ENCODE data around the gene ADIRF.
"Not testable (repeated sequence)": the region's sequence is repeated elsewhere in the genome, so short reads cannot be mapped to it uniquely, and the experiment has no call there.

Gene ADIRF

DNA sequence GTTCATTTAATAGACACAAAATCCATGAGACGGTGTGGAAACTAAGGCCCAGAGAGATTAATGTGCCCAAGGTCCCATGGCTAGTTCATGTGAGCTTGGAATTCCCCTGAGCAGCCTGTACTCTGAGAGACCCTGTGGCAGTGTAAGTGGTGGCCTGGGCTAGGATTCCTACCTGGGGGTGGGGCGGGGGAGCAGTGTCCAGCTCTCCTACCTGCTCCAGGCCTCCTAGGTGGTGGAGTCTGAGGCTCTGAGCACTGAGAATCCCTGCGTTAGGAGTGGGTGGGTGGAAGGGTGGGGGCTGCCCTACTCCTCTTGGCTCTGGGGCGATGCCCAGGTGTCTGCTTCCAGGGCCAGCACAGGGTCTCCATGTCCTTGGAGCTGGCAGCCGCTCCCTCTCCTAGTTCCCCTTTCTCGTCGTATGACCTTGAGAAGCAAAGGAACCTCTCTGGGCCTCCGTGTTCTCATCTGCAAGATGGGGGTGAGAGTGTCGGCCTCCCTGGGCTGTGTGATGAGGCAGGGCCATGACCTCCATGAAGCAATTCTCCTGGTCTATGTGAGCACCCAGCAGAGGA, 7.3 kb upstream of the ADIRF start:
- no peak for DNase-seq (ENCODE audit: low spot score)

DNA sequence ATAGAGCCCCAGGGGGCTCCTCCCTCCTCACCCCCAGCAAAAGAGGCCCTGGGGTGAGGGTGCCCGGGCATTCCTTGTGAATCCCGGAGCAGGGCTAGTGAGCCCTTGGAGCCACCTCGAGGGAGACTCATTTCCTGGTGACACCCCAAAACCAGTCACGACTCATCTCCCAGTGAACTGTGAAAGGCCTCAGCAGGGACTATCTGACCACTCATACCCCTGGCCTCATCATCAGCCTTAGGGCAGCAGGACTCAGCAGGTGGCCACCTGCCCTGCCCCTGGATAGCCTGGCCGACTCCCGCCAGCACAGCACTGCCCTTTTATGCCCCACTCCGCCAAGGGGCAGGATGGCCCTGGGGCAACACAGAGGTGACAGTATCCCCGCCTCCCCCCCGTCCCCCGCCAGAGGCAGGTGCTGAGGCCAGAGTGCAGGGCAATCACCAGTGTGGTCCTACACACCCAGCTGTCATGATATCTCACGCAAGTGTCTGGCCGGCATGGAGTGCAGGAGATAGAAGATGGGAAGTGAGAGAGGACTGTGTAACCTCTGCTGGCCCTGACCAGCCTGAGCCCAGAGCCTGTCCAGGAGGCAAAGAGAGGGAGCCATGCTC, 6.7 kb upstream of the ADIRF start:
- DNase-seq (ENCODE audit: low spot score): no peak

DNA sequence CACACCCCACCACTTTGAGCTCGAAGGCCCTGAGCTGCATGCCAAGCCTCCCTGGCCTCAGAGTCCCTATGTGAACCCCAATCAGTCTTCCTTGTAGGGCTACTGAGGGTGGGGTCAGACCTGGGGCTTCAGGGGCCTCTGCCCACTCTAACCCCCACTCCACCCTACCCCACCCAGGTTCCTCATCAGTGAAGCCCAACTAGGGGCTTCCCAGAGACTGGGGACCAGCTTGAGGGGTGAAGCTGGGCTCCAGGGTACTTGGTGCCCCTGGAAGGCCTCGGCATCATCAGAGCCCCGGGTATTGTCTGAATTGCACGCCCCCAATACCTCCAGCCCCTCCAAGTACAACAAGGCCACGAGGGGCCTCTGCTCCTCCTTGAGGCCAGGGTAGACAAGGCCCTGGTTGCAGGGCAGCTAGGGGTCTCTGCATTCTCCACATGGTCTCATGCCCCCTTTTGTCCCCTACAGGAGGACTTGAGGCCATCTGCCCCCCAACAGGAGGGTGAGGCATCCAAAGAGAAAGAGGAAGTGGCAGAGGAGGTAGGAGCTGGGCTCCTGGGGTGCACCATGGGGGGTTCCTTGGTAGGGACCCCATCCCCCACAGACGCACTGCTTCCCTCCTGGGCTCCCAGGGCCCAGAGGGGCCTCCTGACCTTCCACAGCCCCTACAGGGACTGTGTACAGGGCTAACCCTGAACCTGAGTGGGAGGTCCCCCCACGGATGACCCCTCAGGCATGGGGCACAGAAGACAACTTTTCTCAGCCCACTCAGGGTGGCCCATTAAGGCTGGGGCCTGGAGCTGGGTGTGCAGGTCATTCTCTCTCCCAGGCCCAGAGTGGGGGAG, 5.9 kb upstream of the ADIRF start:
- DNase-seq (ENCODE audit: low spot score): no peak

DNA sequence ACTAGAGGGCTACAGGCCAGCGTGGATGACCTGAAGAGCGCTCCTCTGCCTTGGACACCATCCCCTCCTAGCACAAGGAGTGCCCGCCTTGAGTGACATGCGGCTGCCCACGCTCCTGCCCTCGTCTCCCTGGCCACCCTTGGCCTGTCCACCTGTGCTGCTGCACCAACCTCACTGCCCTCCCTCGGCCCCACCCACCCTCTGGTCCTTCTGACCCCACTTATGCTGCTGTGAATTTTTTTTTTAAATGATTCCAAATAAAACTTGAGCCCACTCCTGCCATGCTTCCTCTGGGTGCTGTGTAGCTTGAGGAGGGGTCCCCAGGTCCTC, 5.3 kb upstream of the ADIRF start:
- DNase-seq (ENCODE audit: low spot score): no peak

DNA sequence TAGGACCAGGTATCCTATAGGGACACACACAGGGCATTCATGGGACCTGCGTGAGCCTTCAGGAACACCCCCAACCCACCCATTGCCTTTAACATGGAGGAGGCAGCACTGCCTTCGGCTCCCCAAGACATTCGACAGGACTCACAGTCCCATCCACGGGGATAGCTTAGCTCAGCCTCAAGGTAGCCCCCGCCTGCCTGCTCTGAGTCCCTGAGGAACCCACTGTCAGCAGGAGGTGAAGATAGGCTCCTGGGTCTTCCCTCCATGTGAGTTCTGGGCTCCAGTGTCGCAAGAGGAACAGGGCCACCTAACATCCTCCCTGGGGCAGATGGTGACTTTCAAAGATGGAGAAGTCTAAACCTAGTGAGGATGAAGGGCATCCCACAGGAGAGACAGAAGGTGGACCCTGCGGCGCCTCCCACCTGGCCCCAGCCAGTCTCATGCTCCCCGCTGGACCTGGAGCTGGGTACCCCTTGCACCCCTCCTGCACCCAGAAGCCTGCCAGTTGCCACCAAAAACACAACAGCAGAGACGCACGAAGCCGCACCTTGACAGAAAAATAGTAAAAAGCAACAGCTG, 4.9 kb upstream of the ADIRF start:
- DNase-seq (ENCODE audit: low spot score): no peak

DNA sequence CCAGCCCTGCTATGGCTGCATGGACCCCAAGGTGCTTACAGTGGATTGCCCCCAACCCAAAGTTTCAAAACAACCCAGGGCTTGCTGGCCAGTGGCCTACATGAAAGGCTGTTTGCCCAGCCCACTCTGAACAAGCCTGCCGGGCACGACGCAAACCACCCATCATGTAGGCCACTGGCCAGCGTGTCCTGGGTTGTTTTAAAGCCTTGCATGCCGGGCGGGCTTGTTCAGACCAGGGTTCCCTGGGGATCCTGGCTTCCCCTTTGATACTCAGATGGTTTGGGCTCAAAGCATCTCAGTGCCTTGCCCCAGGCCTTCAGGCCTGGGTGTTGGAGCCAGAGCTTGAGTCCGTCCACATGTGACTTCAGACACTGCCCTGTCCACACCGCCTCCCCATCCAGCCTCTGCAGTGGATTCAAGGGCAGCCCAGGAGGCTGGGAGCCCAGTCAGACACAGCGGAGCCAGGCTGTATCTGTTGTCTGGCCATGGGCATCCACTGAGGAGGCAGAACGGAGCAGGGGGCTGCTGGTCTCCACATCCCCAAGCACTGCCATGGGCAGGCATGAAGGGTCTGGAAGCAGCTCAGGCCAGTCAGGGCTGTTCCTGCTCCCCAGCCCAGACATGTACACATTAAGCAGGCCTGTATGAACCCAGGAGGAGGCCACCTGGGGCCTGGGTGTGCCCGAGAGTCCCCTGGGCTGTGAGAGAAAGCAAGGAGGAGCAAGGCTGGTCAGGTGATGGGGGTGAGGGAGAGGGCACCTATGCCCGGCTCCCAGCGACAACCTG, 4.0 kb upstream of the ADIRF start:
- DNase-seq (ENCODE audit: low spot score): no peak

DNA sequence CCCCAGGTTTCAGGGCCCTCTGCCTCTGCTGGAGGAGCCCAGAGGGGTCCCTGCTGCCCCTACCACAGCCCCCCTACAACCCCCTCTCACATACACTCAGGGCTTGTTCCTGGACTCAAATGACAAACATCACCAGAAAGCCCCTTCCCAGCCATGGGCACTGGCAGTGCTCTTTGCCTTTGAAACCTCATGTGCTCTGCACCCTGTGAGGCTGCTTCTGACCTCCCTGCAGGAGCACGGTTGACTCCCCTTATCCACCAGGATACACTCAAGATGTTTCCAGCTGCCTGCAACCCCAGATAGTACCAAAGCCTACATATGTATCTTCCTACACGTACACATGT, 3.5 kb upstream of the ADIRF start:
- DNase-seq (ENCODE audit: low spot score): no peak

DNA sequence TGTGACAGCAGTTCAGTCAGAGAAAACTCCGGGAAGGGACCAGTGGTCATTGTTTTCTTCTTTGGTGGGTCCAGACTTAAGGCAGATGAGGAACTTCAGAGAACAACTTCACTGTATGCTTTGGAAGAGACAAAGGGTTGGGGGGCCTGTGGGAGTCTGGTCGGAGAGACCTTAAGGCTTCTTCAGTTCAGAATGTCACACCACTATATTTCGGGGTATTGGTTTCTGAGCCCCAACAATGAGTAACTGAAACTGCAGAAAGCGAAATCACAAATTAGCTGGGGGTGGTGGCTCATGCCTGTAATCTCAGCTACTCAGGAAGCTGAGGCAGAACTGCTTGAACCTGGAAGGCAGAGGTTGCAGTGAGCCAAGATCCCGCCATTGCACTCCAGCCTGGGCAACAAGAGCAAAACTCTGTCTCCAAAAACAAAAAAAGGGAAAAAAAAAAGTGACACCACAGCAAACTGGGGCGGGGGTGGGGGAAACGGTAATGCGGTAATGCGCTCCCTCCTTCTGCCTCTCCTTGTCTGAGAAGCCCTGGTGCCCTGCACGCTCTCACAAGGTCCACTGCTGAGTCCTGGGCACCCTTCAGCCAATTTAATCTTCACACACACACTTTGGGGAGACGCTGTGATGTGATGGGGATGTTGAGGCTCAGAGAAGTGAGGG, 2.2 kb upstream of the ADIRF start:
- DNase-seq (ENCODE audit: low spot score): no peak

DNA sequence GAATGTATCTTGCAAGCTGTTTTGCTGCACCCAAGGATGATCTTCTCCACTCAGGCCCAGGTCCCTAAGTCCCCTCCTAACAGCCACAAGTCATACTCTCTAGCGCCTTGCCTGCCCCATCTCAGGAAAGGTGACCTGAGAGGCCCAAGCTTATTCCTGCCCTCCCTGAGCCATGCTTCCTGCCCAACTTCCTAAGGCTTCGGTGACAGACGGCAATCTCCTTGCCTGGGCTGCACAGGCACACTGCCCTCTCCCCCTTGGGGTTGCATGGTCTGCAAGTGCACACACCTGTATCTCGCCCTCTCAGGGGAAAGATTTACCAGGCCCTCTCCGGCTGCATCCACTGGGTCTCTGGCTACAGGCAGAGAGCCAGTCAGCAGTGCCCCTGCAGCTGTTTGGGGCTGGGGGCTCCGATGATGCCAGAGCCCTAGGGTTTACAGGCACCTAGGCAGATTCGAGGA, 771 bp upstream of the ADIRF start:
- no peak for DNase-seq (ENCODE audit: low spot score)

DNA sequence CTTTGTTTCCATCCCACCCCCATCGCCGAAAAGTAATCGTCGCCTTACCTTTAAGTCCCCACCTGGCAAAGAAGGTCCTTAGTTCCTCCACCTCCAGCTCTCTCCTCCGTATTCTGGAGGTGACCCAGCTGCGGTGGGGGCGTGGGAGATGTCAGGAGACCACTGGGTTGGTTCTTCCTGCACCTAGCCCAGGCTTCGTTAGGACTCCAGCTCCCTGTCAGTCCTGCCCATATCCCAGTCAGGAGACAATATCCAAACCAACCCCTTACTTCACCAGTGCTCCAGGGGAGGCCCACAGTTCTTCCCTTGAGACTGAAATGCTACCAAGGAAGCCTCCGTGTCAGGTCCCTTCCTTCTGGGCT, 693 bp downstream of the ADIRF start:
- DNase-seq (ENCODE audit: low spot score): no peak

DNA sequence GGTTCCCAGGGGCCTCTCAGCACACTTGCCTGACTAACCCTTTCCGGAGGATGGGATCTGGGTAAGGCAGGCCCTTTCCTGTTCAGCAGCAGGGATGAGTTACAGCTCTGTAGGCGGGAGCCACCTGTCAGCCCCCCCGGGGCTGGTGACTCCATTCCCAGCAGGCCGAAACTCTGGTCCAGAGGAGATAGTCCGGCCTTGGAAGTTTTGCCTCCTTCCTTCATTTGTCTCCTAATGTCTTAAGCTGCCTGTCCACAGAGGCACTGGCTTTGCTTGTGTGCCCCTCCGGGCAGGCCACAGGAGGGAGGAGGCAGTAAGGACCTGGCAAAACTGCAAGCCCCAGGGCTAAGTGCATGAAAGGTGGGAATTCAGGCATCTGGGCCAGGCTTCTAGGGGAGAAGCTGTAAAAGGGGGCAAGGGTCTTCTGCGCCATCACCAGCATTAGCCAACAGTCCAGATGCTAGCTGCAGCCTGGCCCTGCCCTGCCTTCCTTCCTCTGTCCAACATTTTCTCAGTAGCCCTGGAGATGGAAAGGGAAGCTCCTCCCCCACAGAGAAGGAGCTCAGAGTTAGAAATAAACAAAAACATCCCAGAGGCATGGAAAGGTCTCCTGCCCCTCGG, 1.2 kb downstream of the ADIRF start:
- DNase-seq (ENCODE audit: low spot score): peak; percentile 58

DNA sequence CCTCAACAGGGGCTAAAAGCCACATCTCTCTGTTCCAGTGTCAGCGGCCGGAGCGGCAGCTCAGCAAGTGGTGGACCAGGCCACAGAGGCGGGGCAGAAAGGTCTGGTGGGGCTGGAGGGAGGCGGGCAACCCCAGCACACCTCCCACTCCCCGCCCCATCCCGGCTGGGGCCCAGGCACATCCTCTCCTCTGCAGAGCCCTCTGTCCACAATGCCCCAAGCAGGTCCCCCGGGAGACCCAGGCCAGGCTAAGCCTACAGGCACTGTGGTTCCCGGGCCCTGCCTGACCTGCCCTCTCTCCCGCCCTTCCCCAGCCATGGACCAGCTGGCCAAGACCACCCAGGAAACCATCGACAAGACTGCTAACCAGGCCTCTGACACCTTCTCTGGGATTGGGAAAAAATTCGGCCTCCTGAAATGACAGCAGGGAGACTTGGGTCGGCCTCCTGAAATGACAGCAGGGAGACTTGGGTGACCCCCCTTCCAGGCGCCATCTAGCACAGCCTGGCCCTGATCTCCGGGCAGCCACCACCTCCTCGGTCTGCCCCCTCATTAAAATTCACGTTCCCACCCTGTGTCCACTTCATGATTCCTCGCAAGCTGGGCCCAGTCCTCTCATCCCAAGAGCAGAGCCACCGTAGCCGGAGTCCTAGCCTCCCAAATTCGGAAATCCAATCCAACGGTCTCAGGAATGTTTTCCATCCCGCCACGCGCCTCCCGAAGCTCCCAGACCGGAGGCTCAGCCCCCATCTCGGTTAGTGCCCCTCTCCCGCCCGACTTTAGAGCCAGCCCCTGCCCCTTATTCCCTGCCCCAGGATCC, 2.1 kb downstream of the ADIRF start:
- peak; percentile 83 for DNase-seq (ENCODE audit: low spot score)

DNA sequence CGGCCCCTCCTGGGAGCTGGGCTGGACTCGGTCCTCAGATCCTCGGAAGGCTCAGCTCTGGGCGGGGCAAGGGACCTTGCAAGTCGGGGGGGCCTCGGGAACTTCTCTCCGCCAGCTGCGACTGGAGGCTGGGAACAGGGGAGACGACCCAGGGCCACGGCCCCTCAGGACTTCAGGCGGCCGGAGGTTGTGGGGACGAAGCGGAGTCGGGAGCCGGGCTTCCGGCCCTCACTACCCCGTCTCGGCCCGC, 2.6 kb downstream of the ADIRF start:
- DNase-seq (ENCODE audit: low spot score): no peak

DNA sequence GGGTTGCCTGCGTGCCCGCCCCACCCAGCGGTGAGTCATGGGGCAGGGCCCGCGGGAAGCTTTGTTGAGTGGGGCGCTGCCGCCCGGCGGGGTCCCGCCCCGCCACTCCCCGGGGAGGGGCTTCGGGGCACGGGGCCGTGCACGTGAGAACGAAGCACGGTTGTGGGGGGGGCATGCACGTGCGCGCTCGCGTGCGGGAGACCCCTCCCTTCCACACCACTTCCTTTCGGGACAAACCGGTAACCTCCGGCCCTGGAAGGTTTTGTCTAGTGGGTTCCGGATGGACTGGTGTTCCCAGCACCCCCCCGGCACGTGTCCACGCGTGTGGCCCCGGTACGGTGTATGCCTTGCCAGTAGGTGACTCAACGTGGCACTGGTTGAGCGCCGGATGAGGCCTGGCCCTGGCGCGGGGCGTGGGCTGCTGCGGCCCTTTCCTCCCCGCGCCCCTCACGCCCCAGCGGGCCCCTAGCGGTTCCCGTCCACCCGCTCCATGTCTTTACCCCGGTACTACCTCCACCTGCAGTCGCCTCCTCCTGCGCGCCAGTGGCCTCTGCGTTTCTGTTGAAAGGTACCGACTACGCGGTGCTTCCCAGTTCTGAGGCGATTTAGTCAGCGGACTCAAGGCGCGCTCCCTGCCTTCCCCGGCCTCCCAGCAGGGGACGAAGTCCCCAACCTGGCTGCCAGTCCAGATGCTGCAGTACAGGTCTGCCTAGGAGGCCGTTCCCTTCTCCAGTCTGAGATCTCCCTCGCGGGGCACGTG, 3.1 kb downstream of the ADIRF start:
- DNase-seq (ENCODE audit: low spot score): peak; percentile 93

DNA sequence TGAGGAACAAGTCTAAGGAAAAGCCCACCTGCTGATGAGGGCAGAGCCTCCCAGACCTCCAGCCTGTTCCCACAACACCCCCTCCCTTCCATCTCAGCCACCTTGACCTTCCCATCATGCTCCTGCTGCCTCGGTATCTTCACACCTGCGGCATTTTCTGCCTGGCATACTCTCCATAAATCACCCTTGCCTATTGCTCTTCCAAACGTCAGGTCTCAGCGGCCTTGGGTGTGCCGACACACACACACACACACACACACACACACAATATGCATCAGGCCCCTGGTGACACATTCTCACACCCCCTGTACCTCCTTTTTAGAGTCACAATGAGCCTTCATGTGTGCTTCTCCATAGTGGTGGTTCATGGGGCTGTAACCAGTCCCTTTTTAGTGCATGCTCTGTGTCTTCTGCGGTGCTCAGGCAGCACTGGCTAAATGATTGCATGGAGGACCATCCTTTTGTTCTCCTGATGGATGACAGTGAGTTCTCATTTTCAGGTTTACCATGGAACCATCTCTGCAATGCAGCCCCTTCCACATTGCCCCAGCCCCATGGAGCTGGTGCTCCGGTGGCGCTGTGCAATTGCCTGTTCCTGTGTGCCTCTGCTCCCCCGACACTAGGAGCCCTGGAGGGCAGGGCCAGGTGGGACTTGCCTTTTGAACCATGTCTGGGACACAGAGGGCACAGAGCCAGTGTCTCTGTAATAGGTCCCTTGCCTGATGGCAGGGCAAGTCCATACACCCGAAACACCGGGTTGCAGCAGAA, 4.5 kb downstream of the ADIRF start:
- no peak for DNase-seq (ENCODE audit: low spot score)

DNA sequence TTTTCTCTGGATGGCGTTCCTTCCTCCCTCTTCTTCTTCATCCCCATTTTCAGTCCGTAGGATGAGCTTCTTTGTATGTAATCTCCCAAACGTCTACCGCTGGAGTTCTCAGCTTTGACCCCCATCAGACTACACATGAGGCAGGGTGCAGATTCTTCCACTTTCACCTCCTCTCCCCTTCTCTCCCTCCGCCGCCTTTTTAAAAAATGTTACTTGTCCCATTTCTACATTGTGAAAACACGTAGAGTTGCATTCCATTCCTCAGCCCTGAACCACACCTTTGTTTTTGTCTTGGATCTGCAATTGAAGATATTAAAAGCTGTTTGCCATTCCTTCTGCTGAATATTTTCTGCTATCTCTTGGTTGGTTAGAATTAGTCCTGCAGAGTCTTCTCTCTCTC, 6.2 kb downstream of the ADIRF start:
- DNase-seq (ENCODE audit: low spot score): no peak

DNA sequence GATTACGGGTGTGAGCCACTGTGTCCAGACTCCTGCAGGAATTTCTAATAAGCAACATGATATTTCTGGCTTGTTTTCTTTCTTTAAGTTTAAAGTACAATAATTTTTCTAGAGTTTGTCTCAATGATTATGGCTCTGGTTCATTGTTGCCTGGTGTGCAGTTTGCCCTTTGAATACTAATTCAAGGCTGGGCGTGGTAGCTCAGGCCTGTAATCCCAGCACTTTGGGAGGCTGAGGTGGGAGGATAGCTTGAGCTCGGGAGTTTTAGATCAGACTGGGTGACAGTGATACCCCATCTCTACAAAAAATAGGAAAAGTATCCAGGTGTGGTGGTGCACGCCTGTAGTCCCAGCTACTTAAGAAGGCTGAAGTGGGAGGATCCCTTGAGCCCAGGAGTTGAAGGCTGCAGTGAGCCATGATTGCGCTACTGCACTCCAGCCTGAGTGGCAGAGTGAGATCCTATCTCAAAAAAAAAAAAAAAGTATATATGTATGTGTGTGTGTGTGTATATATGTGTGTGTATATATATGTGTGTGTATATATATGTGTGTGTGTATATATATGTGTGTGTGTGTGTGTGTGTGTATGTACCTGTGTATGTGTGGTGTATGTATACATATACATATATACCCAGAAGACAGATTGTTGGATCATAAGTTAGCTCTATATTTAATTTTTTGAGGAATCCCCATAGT, 8.2 kb downstream of the ADIRF start:
- DNase-seq (ENCODE audit: low spot score): no peak

DNA sequence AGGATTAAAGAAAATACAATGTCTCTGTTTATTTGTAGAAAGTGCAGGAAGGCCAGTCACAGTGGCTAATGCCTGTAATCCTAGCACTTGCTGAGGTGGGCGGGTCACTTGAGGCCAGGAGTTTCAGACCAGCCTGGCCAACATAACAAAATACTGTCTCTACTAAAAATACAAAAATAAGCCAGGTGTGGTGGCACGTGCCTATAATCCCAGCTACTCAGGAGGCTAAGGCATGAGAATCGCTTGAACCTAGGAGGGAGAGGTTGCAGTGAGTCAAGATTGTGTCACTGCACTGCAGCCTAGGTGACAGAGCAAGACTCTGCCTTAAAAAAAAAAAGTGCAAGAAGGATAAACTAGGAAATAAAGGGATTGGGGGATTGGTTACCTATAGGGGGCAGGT, 10.2 kb downstream of the ADIRF start:
- not testable (repeated sequence) for DNase-seq (ENCODE audit: low spot score)

DNA sequence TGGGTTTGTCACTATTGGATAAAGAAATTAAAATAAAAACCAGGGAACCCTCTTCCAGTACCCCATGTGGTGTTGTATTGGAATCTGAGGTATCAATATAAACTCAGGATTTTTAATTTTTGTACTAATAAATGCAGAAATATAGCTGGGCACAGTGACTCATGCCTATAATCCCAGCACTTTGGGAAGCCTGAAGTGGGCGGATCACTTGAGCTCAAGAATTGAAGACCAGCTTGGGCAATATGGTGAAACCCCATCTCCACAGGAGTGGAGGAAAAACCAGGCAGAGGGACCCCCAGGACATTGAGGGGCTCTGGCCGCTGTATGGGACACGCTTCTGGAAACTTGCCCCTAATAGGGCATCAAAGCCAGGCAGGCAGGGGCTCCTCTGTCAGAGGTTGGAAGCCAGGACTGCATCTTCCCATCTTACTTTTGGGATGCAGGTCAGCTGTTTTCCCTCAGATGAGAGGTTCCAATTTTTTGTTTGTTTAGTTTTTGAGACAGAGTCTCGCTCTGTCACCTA, 11.1 kb downstream of the ADIRF start:
- DNase-seq (ENCODE audit: low spot score): no peak
